ENCODE measurements around the gene ZNF804A. TPM values are rescaled to one million over a fixed set of nuclear protein-coding genes. Genes with fewer than 3 reads are reported as not detected.

ZNF804A gene
- total and polyA plus RNA-seq, 12 donors = 0.03 to 0.12 (median 0.07) TPM; not detected in 9

DNA sequence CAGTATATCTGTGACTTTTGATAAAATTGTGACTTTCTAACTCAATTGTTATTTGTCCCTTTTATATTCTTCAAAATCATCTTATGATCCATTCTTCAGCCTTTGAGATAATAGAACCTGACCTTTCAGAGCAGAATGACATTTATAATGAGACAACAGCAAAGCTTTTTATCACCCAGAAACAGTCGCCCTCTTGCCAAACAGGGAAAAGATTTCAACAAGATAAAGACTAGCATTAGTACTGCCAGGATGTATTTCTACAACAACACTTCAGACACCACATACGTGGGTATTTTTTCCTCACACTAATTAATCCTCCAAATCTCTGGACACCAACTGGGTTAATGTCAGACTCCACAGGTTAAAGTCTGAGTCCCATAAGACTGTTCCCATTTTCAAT, 249.0 kb downstream of the ZNF804A start:
- Histone ChIP-seq H3K4me1 (no peaks in the 10 kb centered on the region), H3K9me3 (peaks cover 0 to 3% (median 0%) of the 10 kb centered on the region in 11 donors), H3K36me3 (no peaks in the 10 kb centered on the region), H3K4me3 (no peak overlapping the region), H3K27ac (no peak overlapping the region), H3K27me3 (no peaks in the 10 kb centered on the region)
- ATAC-seq (no peak), DNase-seq (no peak)
- 42 to 59% methylated on average over 2 of the region's 2 CpGs for WGBS, 2 donors
- TF ChIP-seq, protein P1, sequence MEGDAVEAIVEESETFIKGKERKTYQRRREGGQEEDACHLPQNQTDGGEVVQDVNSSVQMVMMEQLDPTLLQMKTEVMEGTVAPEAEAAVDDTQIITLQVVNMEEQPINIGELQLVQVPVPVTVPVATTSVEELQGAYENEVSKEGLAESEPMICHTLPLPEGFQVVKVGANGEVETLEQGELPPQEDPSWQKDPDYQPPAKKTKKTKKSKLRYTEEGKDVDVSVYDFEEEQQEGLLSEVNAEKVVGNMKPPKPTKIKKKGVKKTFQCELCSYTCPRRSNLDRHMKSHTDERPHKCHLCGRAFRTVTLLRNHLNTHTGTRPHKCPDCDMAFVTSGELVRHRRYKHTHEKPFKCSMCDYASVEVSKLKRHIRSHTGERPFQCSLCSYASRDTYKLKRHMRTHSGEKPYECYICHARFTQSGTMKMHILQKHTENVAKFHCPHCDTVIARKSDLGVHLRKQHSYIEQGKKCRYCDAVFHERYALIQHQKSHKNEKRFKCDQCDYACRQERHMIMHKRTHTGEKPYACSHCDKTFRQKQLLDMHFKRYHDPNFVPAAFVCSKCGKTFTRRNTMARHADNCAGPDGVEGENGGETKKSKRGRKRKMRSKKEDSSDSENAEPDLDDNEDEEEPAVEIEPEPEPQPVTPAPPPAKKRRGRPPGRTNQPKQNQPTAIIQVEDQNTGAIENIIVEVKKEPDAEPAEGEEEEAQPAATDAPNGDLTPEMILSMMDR (IDR thresholded peaks at IDR 0.05) = no peak
- intact Hi-C loops (cut with DNase I) = no loop called here

DNA sequence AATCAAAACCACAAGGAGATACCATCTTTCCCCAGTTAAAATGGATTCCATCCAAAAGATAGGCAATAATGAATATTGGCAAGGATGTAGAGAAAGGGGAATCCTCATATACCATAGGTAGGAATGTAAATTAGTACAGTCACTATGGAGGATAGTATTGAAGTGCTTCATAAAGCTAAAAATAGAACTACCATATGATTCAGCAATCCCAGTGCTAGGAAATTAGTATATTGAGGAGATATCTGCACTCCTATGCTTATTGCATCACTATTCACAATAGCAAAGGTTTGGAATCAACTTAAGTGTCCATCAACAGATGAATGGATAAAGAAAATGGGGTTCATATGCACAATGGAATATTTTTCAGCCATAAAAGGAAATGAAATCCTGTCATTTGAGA, 251.2 kb downstream of the ZNF804A start:
- Histone ChIP-seq H3K9me3 (peaks cover 0 to 6% (median 0%) of the 10 kb centered on the region in 11 donors), H3K4me3 (no peak overlapping the region), H3K27me3 (no peaks in the 10 kb centered on the region), H3K4me1 (no peaks in the 10 kb centered on the region), H3K36me3 (no peaks in the 10 kb centered on the region), H3K27ac (no peak overlapping the region)
- no peak for ATAC-seq
- intact Hi-C loops (cut with DNase I) = no loop called here
- TF ChIP-seq, protein P1 (IDR thresholded peaks at IDR 0.05) = no peak
- DNase-seq = no peak

DNA sequence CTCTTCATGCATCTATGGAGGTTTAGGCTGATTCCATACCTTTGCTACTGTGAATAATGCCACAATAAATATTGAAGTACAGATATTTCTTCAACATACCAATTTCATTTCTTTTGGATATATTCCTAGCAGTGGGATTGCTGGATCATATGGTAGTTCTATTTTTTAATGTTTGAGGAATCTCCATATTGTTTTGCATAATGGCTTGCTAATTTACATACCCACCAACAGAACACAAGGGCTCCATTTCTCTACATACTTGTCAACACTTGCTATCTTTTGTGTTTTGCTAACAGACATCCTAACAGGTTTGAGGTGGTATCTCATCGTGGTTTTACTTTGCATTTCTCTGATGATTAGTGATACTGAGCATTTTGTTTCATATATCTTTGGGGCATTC, 253.2 kb downstream of the ZNF804A start:
- no peaks in the 10 kb centered on the region for H3K36me3 ChIP-seq
- 68 to 70% methylated on average over 1 of the region's 1 CpG for WGBS, 2 donors
- no peak overlapping the region for H3K4me3 ChIP-seq
- intact Hi-C loops (cut with DNase I) = no loop called here
- DNase-seq (no peak), ATAC-seq (no peak)
- H3K27me3 ChIP-seq = no peaks in the 10 kb centered on the region
- no peak overlapping the region for H3K27ac ChIP-seq
- H3K9me3 ChIP-seq = peaks cover 0 to 11% (median 2%) of the 10 kb centered on the region in 11 donors
- no peaks in the 10 kb centered on the region for H3K4me1 ChIP-seq
- TF ChIP-seq, protein P1 (IDR thresholded peaks at IDR 0.05) = no peak

DNA sequence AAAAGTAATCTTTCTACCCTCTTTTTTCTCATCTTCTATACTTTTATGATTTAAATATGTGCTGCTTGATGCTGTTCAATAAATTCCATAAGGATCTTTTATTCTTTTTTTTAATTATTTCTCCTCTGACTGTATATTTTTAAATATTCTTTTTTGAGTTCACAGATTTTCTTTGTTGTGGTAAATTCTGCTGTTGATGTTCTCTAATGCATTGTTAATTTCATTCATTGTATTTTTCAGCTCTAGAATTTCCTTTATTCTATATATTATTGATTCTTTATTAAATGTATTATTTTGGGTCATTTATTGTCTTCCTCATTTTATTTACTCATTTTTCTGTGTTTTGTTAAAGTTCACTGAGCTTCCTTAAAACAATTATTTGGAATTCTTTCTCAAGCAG, 260.9 kb downstream of the ZNF804A start:
- no peak for ATAC-seq
- intact Hi-C loops (cut with DNase I) = no loop called here

More for the DNA sequence above, 260.9 kb downstream of the ZNF804A start:
- DNase-seq = no peak
- TF ChIP-seq, protein P1 (IDR thresholded peaks at IDR 0.05) = no peak
- Histone ChIP-seq H3K4me1 (no peaks in the 10 kb centered on the region), H3K27me3 (no peaks in the 10 kb centered on the region), H3K9me3 (peaks cover 0 to 58% (median 17%) of the 10 kb centered on the region in 11 donors), H3K27ac (no peak overlapping the region), H3K36me3 (no peaks in the 10 kb centered on the region), H3K4me3 (no peak overlapping the region)

Measured in heart right ventricle (tissue), 16 donors.